Hepatocyte (in vitro differentiated cells): ENCODE results near the gene ARFGAP2.
"Not testable (repeated sequence)": the region's sequence is repeated elsewhere in the genome, so short reads cannot be mapped to it uniquely, and the experiment has no call there.

Experiments used
- CTCF ChIP-seq: fragments of 200-600 bp; sonication (generic); IDR thresholded peaks from 2 replicates; pipeline ENCODE4 v1.5.1; 2016; ENCODE audit warnings: antibody characterized with exemption, mild to moderate bottlenecking; ENCODE audit not compliant: poor library complexity
- EZH2 ChIP-seq: fragments of 200-600 bp; sonication (generic); IDR thresholded peaks from 2 replicates; pipeline ENCODE4 v1.6.1; 2016; ENCODE audit warnings: antibody characterized with exemption, mild to moderate bottlenecking, borderline replicate concordance

DNA sequence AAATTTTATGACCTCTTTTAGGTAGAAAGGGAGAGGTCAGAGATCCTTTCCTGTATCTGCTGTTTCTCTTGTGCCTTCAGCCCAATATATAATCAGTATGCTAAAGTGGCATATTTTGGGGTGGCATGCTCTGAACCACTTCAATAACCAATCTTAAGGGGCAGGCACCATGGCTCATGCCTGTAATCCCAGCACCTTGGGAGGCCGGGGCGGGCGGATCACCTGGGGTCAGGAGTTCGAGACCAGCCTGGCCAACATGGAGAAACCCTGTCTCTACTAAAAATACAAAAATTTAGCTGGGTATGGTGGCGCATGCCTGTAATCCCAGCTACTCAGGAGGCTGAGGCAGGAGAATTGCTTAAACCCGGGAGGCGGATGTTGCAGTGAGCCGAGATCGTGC, 21.5 kb upstream of the ARFGAP2 start:
- not testable (repeated sequence) for TF ChIP-seq CTCF, EZH2
